Fibroblast of the aortic adventitia (primary cell): Measurements from ENCODE around the gene SELENOF. TPM values are rescaled to one million over a fixed set of nuclear protein-coding genes. Genes with fewer than 3 reads are reported as not detected.
"Not testable (repeated sequence)": the region's sequence is repeated elsewhere in the genome, so short reads cannot be mapped to it uniquely, and the experiment has no call there.

Experiments used
- DNase-seq: peaks from one replicate; pipeline ENCODE4 v3.0.0-alpha.2; 2010; ENCODE audit warnings: low read depth
- H3K4me3 ChIP-seq: 2 replicates; pipeline ENCODE4 v1.5.1; 2011; ENCODE audit warnings: low read depth, mild to moderate bottlenecking, control low read depth, low read length, moderate library complexity
- total RNA-seq: library from RNA; depleted of rRNA; stranded (reverse); fragments of >200 nt; gene quantifications from 2 replicates; pipeline ENCODE4 v1.2.3, GENCODE V29; 2012; ENCODE audit warnings: low replicate concordance
- TF ChIP-seq, protein P1 (sequence below): IDR thresholded peaks from 2 replicates; pipeline ENCODE4 v1.5.1; 2011; ENCODE audit warnings: mild to moderate bottlenecking, low read length, control low read depth, inconsistent platforms; ENCODE audit not compliant: insufficient read depth

Gene SELENOF
- total RNA-seq, 1 donor, result 321 TPM

DNA sequence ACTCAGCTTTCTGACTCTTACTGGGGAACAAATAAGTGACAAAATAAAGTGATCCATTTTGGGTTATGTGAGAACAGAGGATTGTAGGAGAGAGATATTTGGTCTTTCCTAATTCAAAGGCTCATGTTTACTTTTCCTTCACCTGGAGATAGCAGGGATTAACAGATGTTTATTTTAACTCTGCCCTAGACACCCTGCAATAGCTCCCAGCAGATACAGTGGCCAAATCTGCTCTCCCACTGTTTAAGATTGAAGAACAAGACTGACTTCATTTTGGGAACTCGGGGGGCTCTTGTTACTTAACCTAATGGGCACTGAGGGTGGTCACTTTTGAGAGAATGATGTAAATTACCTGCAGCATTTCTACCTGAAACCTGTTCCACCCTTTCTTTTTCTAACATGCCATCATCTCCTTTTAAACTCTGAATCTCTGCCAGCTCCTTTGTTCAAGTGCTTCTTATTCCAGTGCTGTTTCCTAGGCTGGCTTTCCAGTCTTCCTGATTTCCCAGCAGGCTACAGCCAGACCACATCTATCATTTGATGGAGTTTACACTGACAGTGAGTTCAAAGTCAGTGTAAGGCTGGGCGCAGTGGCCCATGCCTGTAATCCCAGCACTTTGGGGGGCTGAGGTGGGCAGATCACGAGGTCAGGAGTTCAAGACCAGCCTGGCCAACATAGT is 90.0 kb downstream of the SELENOF start:
- DNase-seq, result no peak
- TF ChIP-seq, protein P1, sequence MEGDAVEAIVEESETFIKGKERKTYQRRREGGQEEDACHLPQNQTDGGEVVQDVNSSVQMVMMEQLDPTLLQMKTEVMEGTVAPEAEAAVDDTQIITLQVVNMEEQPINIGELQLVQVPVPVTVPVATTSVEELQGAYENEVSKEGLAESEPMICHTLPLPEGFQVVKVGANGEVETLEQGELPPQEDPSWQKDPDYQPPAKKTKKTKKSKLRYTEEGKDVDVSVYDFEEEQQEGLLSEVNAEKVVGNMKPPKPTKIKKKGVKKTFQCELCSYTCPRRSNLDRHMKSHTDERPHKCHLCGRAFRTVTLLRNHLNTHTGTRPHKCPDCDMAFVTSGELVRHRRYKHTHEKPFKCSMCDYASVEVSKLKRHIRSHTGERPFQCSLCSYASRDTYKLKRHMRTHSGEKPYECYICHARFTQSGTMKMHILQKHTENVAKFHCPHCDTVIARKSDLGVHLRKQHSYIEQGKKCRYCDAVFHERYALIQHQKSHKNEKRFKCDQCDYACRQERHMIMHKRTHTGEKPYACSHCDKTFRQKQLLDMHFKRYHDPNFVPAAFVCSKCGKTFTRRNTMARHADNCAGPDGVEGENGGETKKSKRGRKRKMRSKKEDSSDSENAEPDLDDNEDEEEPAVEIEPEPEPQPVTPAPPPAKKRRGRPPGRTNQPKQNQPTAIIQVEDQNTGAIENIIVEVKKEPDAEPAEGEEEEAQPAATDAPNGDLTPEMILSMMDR, result no peak
- no peak overlapping the region for H3K4me3 ChIP-seq

GRCh38 chr1:86823386-86823785 is 90.5 kb downstream of the SELENOF start:
- no peak for DNase-seq
- TF ChIP-seq, protein P1, result no peak
- no peak overlapping the region for H3K4me3 ChIP-seq

GRCh38 chr1:86822459-86822858 is 91.5 kb downstream of the SELENOF start:
- TF ChIP-seq, protein P1, result no peak
- no peak for DNase-seq
- no peak overlapping the region for H3K4me3 ChIP-seq

GRCh38 chr1:86821956-86822355 is 92.0 kb downstream of the SELENOF start:
- TF ChIP-seq, protein P1, result no peak
- DNase-seq, result no peak
- no peak overlapping the region for H3K4me3 ChIP-seq

GRCh38 chr1:86819970-86820369 is 94.0 kb downstream of the SELENOF start:
- not testable (repeated sequence) for H3K4me3 ChIP-seq, DNase-seq

- not testable (repeated sequence) for H3K4me3 ChIP-seq, DNase-seq
These were observed 96.6 kb downstream of the SELENOF start for GRCh38 chr1:86817246-86817826.

GRCh38 chr1:86814118-86814517 is 99.8 kb downstream of the SELENOF start:
- not testable (repeated sequence) for H3K4me3 ChIP-seq, DNase-seq

Other genes with a start within 250 kb of the SELENOF start
- gene SH3GLB1, start 209.6 kb downstream of the SELENOF start, total RNA-seq, result 85.3 and 89.5 TPM in 2 replicates
- 46.0 and 51.0 TPM in 2 replicates for gene HS2ST1, start 509 bp upstream of the SELENOF start, total RNA-seq